Skeletal muscle tissue (tissue), 4 donors: ENCODE results near the gene CPAMD8. TPM values are rescaled to one million over a fixed set of nuclear protein-coding genes. Genes with fewer than 3 reads are reported as not detected.
"Not testable (repeated sequence)": the region's sequence is repeated elsewhere in the genome, so short reads cannot be mapped to it uniquely, and the experiment has no call there.

ENCODE experiments used
- H3K27ac ChIP-seq: one replicate; pipeline ENCODE4 v1.7.0; 2013; ENCODE audit warnings: mild to moderate bottlenecking, low read depth, low read length, inconsistent platforms
- H3K27me3 ChIP-seq, 3 donors: one replicate each; pipeline ENCODE4 v1.7.0; 2013; ENCODE audit warnings: low read length in 3 of 3; ENCODE audit not compliant: control insufficient read depth in 3 of 3, insufficient read depth in 3 of 3
- H3K36me3 ChIP-seq, 3 donors: one replicate each; pipeline ENCODE4 v1.7.0; 2013; ENCODE audit warnings: low read length in 3 of 3; ENCODE audit not compliant: control insufficient read depth in 3 of 3, insufficient read depth in 3 of 3
- H3K4me1 ChIP-seq, 3 donors: one replicate each; pipeline ENCODE4 v1.7.0; 2013; ENCODE audit warnings: low read length in 3 of 3, mild to moderate bottlenecking in 3 of 3; ENCODE audit not compliant: control insufficient read depth in 3 of 3, insufficient read depth in 3 of 3
- H3K4me3 ChIP-seq, 3 donors: one replicate each; pipeline ENCODE4 v1.7.0; 2013; ENCODE audit warnings: low read length in 3 of 3
- H3K9ac ChIP-seq, 3 donors: one replicate each; pipeline ENCODE4 v1.7.0; 2013; ENCODE audit warnings: low read length in 3 of 3, mild to moderate bottlenecking in 3 of 3, moderate library complexity in 2 of 3, low read depth in 1 of 3
- H3K9me3 ChIP-seq, 3 donors: one replicate each; pipeline ENCODE4 v1.7.0; 2013; ENCODE audit warnings: low read length in 3 of 3; ENCODE audit not compliant: control insufficient read depth in 3 of 3
- total RNA-seq: library from RNA; depleted of rRNA; stranded (reverse); fragments of >200 nt; gene quantifications from one replicate; pipeline ENCODE4 v1.2.3, GENCODE V29; 2014
- donor health status: Osteomylitis.

Gene CPAMD8
- total RNA-seq, 1 donor from 2014 or later: 3.7 TPM

- Histone ChIP-seq H3K27me3 (peaks cover 0 to 8% (median 0%) of the 10 kb centered on the region in 3 donors), H3K9me3 (no peaks in the 10 kb centered on the region), H3K27ac (no peak overlapping the region), H3K9ac (no peak overlapping the region), H3K36me3 (no peaks in the 10 kb centered on the region), H3K4me3 (no peak overlapping the region), H3K4me1 (no peaks in the 10 kb centered on the region)
Measured at GRCh38 chr19:16943942-16944625, 82.5 kb downstream of the CPAMD8 start.

DNA sequence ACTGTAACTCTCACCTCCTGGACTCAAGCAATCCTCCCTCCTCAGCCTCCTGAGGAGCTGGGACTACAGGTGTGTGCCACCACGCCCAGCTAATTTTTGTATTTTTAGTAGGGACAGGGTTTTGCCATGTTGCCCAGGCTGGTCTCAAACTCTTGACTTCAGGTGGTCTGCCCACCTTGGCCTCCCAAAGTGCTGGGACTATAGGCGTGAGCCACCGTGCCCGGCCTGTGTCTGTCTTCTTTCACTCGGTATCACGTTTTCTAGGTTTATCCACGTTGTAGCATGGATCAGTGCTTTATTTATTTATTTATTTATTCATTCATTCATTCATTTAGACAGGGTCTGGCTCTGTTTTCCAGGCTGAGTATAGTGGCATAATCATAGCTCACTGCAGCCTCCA is 83.5 kb downstream of the CPAMD8 start:
- H3K4me1 ChIP-seq, H3K4me3 ChIP-seq, H3K27ac ChIP-seq, H3K36me3 ChIP-seq, H3K9ac ChIP-seq, H3K9me3 ChIP-seq, H3K27me3 ChIP-seq: not testable (repeated sequence)

- Histone ChIP-seq H3K4me3 (no peak overlapping the region), H3K36me3 (no peaks in the 10 kb centered on the region), H3K4me1 (no peaks in the 10 kb centered on the region), H3K9me3 (no peaks in the 10 kb centered on the region), H3K27ac (no peak overlapping the region), H3K27me3 (peaks cover 0 to 4% (median 0%) of the 10 kb centered on the region in 3 donors), H3K9ac (no peak overlapping the region)
Measured at GRCh38 chr19:16942583-16942982, 84.0 kb downstream of the CPAMD8 start.

DNA sequence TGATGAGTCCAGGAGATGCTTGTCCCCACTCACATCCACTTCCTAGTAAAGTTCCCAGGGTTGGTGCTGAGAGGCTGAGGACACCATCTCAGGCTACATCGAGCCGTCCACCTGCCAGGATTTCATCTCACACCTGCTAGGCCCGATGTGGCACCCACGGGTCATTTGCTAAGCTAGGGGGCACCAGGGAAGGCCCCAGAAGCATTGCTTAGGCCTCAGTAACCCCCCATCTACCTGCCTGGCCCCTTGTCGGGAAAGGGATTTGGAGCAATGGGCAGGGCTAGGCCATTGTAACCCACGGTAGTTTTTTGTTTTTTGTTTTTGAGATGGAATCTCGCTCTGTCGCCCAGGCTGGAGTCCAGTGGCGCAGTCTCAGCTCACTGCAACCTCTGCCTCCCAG is 86.0 kb downstream of the CPAMD8 start:
- no peaks in the 10 kb centered on the region for H3K4me1 ChIP-seq
- no peak overlapping the region for H3K9ac ChIP-seq

DNA sequence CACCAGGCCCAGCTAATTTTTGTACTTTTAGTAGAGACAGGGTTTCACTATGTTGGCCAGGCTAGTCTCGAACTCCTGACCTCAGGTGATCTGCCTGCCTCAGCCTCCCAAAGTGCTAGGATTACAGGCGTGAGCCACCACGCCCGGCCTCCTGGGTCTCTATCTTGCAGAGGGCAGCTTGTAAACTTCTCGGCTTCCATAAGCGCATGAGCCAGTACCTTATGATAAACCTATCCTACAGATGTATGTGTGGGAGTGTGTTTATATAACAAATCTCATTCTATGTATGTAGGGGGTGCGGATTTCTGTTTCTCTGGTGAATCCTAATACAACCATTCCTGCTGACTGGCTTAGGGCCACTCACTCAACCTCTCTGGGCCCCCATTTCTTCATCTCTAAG is 86.5 kb downstream of the CPAMD8 start:
- not testable (repeated sequence) for H3K4me1 ChIP-seq, H3K27me3 ChIP-seq, H3K4me3 ChIP-seq, H3K9me3 ChIP-seq, H3K36me3 ChIP-seq, H3K9ac ChIP-seq, H3K27ac ChIP-seq

More for the DNA sequence above, 86.0 kb downstream of the CPAMD8 start:
- H3K36me3 ChIP-seq: no peaks in the 10 kb centered on the region
- H3K9me3 ChIP-seq: no peaks in the 10 kb centered on the region
- H3K4me3 ChIP-seq: no peak overlapping the region
- H3K27ac ChIP-seq: no peak overlapping the region
- H3K27me3 ChIP-seq: no peaks in the 10 kb centered on the region

GRCh38 chr19:16938211-16938610 is 88.4 kb downstream of the CPAMD8 start:
- H3K36me3 ChIP-seq: no peaks in the 10 kb centered on the region
- no peaks in the 10 kb centered on the region for H3K27me3 ChIP-seq
- H3K9me3 ChIP-seq: peaks cover 6 to 10% (median 8%) of the 10 kb centered on the region in 3 donors
- no peak overlapping the region for H3K4me3 ChIP-seq
- H3K4me1 ChIP-seq: no peaks in the 10 kb centered on the region
- H3K27ac ChIP-seq: no peak overlapping the region
- H3K9ac ChIP-seq: no peak overlapping the region

DNA sequence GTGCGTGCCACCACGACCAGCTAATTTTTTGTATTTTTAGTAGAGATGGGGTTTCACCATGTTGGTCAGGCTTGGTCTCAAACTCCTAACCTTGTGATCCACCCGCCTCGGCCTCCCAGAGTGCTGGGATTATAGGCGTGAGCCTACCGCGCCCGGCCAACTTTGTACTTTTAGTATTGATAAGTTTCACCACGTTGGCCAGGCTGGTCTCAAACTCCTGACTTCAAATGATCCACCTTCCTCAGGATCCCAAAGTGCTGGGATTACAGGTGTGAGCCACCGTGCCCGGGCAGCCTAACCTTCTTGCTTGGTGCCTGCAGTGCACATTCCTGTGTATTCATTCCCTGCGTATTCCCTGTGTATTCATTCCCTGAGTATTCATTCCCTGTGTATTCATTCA is 88.8 kb downstream of the CPAMD8 start:
- H3K27ac ChIP-seq, H3K4me3 ChIP-seq, H3K9me3 ChIP-seq, H3K36me3 ChIP-seq, H3K9ac ChIP-seq, H3K27me3 ChIP-seq, H3K4me1 ChIP-seq: not testable (repeated sequence)

- Histone ChIP-seq H3K36me3 (no peaks in the 10 kb centered on the region), H3K27me3 (no peaks in the 10 kb centered on the region), H3K9me3 (peaks cover 6 to 10% (median 8%) of the 10 kb centered on the region in 3 donors), H3K27ac (no peak overlapping the region), H3K4me3 (no peak overlapping the region), H3K9ac (no peak overlapping the region), H3K4me1 (no peaks in the 10 kb centered on the region)
Measured at GRCh38 chr19:16936901-16937300, 89.7 kb downstream of the CPAMD8 start.

DNA sequence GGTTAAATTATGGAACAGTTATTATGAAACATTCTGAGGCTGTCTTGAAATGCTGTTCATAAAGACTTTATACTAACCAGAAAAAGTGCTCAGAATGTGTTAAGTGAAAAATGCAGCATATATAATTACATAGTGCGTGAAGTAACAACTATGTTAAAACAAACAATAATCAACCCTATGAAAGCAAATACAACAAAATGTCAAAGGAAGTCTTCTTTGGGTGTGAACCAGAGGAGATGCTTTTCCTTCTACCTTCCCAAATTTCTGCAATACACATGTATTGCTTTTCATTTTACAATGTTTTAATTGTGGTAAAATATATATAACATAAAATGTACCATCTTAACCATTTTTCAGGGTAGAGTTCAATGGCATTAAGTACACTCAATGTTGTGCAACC is 92.1 kb downstream of the CPAMD8 start:
- Histone ChIP-seq H3K36me3 (no peaks in the 10 kb centered on the region), H3K9me3 (peaks cover 8 to 11% (median 10%) of the 10 kb centered on the region in 3 donors), H3K9ac (no peak overlapping the region), H3K4me3 (no peak overlapping the region), H3K27ac (no peak overlapping the region), H3K27me3 (peaks cover 0 to 3% (median 3%) of the 10 kb centered on the region in 3 donors), H3K4me1 (no peaks in the 10 kb centered on the region)

DNA sequence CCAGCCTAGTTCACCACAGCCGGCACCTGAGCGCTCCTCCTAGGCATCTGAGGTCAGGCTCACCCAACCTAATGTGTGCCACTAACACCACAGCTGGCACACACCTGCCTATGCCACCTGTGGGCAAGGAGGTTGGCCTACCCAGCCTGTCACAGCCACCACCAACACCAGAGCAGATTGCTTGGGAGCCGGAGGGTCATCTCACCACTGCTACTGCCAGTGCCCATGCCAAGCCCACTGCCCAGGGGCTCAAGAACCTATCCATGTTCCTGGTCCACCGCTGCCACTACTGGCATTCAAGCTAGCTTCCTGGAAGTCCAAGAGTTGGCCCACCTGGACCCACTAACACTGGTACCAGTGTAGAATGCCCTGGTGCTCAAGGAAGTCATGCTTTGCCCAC is 95.3 kb downstream of the CPAMD8 start:
- H3K27ac ChIP-seq: no peak overlapping the region

More for the DNA sequence above, 95.3 kb downstream of the CPAMD8 start:
- H3K4me1 ChIP-seq: no peaks in the 10 kb centered on the region
- H3K9ac ChIP-seq: no peak overlapping the region
- no peak overlapping the region for H3K4me3 ChIP-seq
- no peaks in the 10 kb centered on the region for H3K36me3 ChIP-seq
- H3K27me3 ChIP-seq: peaks cover 0 to 3% (median 3%) of the 10 kb centered on the region in 3 donors
- peaks cover 10 to 15% (median 11%) of the 10 kb centered on the region in 3 donors for H3K9me3 ChIP-seq
